NCI-H460 (cell line): ENCODE data around the gene RAPGEF3. TPM values are rescaled to one million over a fixed set of nuclear protein-coding genes. Genes with fewer than 3 reads are reported as not detected.
A peak's percentile ranks its signal among the peaks of the same experiment; 100 is the strongest.

ENCODE experiments used
- DNase-seq: peaks from one replicate; pipeline ENCODE4 v3.0.0-alpha.2; 2016; ENCODE audit warnings: low read depth; ENCODE audit errors: extremely low read depth
- total RNA-seq: library from RNA; depleted of rRNA; stranded (reverse); fragments of >200 nt; shearing (Covaris generic); gene quantifications from 2 replicates; pipeline ENCODE4 v1.2.3, GENCODE V29; 2014

RAPGEF3 gene
- total RNA-seq, 1 experiment from 2014 or later: 10.8 TPM

GRCh38 chr12:47791874-47792273 lies 33.2 kb upstream of the RAPGEF3 start:
- no peak for DNase-seq

GRCh38 chr12:47791351-47791746 lies 32.7 kb upstream of the RAPGEF3 start:
- no peak for DNase-seq

GRCh38 chr12:47790676-47791350 lies 32.1 kb upstream of the RAPGEF3 start:
- DNase-seq: no peak

- DNase-seq: no peak
Observed at GRCh38 chr12:47789712-47790489, 31.2 kb upstream of the RAPGEF3 start.

GRCh38 chr12:47789141-47789540 lies 30.5 kb upstream of the RAPGEF3 start:
- DNase-seq: no peak

- no peak for DNase-seq
Observed at GRCh38 chr12:47787596-47788319, 29.1 kb upstream of the RAPGEF3 start.

GRCh38 chr12:47786662-47787280 lies 28.1 kb upstream of the RAPGEF3 start:
- DNase-seq: no peak

GRCh38 chr12:47785887-47786661 lies 27.4 kb upstream of the RAPGEF3 start:
- no peak for DNase-seq

- no peak for DNase-seq
Observed at GRCh38 chr12:47785036-47785886, 26.6 kb upstream of the RAPGEF3 start.

- DNase-seq: no peak
Observed at GRCh38 chr12:47783821-47784819, 25.4 kb upstream of the RAPGEF3 start.

- DNase-seq: no peak
Observed at GRCh38 chr12:47783024-47783755, 24.5 kb upstream of the RAPGEF3 start.

GRCh38 chr12:47782372-47782770 lies 23.7 kb upstream of the RAPGEF3 start:
- no peak for DNase-seq

GRCh38 chr12:47781479-47782371 lies 23.0 kb upstream of the RAPGEF3 start:
- DNase-seq: no peak

- no peak for DNase-seq
Observed at GRCh38 chr12:47779943-47780504, 21.3 kb upstream of the RAPGEF3 start.

GRCh38 chr12:47779301-47779942 lies 20.7 kb upstream of the RAPGEF3 start:
- peak; percentile 87 for DNase-seq

GRCh38 chr12:47778881-47779280 lies 20.2 kb upstream of the RAPGEF3 start:
- no peak for DNase-seq
